HG03159 (cell line): Measurements from ENCODE around the gene AKR1C4.
"Not testable (repeated sequence)": the region's sequence is repeated elsewhere in the genome, so short reads cannot be mapped to it uniquely, and the experiment has no call there.

Experiments
- ATAC-seq: cut with Tn5 transposase; IDR thresholded peaks from one replicate; pipeline ENCODE4 v1.9.1; 2021; ENCODE audit warnings: mild to moderate bottlenecking, moderate library complexity; ENCODE audit not compliant: unreplicated experiment

The AKR1C4 gene

GRCh38 chr10:5199398-5199797, 2.8 kb downstream of the AKR1C4 start:
- ATAC-seq = no peak

GRCh38 chr10:5206799-5207198, 10.2 kb downstream of the AKR1C4 start:
- no peak for ATAC-seq

- ATAC-seq = not testable (repeated sequence)
These were observed 13.1 kb downstream of the AKR1C4 start for GRCh38 chr10:5209776-5210175.

- ATAC-seq = not testable (repeated sequence)
These were observed 13.6 kb downstream of the AKR1C4 start for GRCh38 chr10:5210261-5210660.

GRCh38 chr10:5211696-5212536, 15.3 kb downstream of the AKR1C4 start:
- ATAC-seq = no peak

GRCh38 chr10:5216801-5217200, 20.2 kb downstream of the AKR1C4 start:
- ATAC-seq = no peak

GRCh38 chr10:5219262-5219661, 22.6 kb downstream of the AKR1C4 start:
- no peak for ATAC-seq

GRCh38 chr10:5222942-5223341, 26.3 kb downstream of the AKR1C4 start:
- not testable (repeated sequence) for ATAC-seq

GRCh38 chr10:5229019-5229418, 32.4 kb downstream of the AKR1C4 start:
- no peak for ATAC-seq

GRCh38 chr10:5233324-5233723, 36.7 kb downstream of the AKR1C4 start:
- ATAC-seq = no peak

- no peak for ATAC-seq
These were observed 37.6 kb downstream of the AKR1C4 start for GRCh38 chr10:5234106-5234860.

GRCh38 chr10:5237541-5237940, 40.9 kb downstream of the AKR1C4 start:
- not testable (repeated sequence) for ATAC-seq

GRCh38 chr10:5242585-5242984, 45.9 kb downstream of the AKR1C4 start:
- no peak for ATAC-seq

GRCh38 chr10:5243521-5243987, 46.9 kb downstream of the AKR1C4 start:
- ATAC-seq = no peak

GRCh38 chr10:5252177-5253037, 55.8 kb downstream of the AKR1C4 start:
- ATAC-seq = no peak

- no peak for ATAC-seq
These were observed 57.9 kb downstream of the AKR1C4 start for GRCh38 chr10:5254488-5254887.

GRCh38 chr10:5257768-5258167, 61.1 kb downstream of the AKR1C4 start:
- not testable (repeated sequence) for ATAC-seq

GRCh38 chr10:5259132-5259951, 62.7 kb downstream of the AKR1C4 start:
- ATAC-seq = no peak

GRCh38 chr10:5259952-5260578, 63.4 kb downstream of the AKR1C4 start:
- no peak for ATAC-seq

- no peak for ATAC-seq
These were observed 64.2 kb downstream of the AKR1C4 start for GRCh38 chr10:5260828-5261227.
